ENCODE measurements around the gene APOBEC3G.

Gene APOBEC3G

GRCh38 chr22:39128508-39128907, 51.4 kb downstream of the APOBEC3G start:
- DNase-seq = no peak

GRCh38 chr22:39129081-39129480, 52.0 kb downstream of the APOBEC3G start:
- no peak for DNase-seq

- no peak for DNase-seq
Measured at GRCh38 chr22:39129746-39130145, 52.7 kb downstream of the APOBEC3G start.

GRCh38 chr22:39130152-39130704, 53.2 kb downstream of the APOBEC3G start:
- no peak for DNase-seq

GRCh38 chr22:39130892-39131855, 54.1 kb downstream of the APOBEC3G start:
- DNase-seq = no peak

- no peak for DNase-seq
Measured at GRCh38 chr22:39132281-39132680, 55.2 kb downstream of the APOBEC3G start.

GRCh38 chr22:39132871-39133524, 55.9 kb downstream of the APOBEC3G start:
- DNase-seq = no peak

- no peak for DNase-seq
Measured at GRCh38 chr22:39133871-39134270, 56.8 kb downstream of the APOBEC3G start.

GRCh38 chr22:39134366-39135091, 57.5 kb downstream of the APOBEC3G start:
- DNase-seq = no peak

- peak; percentile 53 for DNase-seq
Measured at GRCh38 chr22:39135092-39135896, 58.2 kb downstream of the APOBEC3G start.

GRCh38 chr22:39136317-39136716, 59.2 kb downstream of the APOBEC3G start:
- no peak for DNase-seq

All from CD4-positive, alpha-beta T cell treated with Interleukin-10 for 1 hour (primary cell).